Measurements from ENCODE around the gene FFAR3.
"Not testable (repeated sequence)": the region's sequence is repeated elsewhere in the genome, so short reads cannot be mapped to it uniquely, and the experiment has no call there.

Gene FFAR3

GRCh38 chr19:35375505-35376307, 17.4 kb downstream of the FFAR3 start:
- DNase-seq (ENCODE audit: low read depth) = no peak

- DNase-seq (ENCODE audit: low read depth) = no peak
Observed at GRCh38 chr19:35377656-35378055, 19.4 kb downstream of the FFAR3 start.

GRCh38 chr19:35378356-35378755, 20.1 kb downstream of the FFAR3 start:
- DNase-seq (ENCODE audit: low read depth) = no peak

GRCh38 chr19:35379545-35379944, 21.3 kb downstream of the FFAR3 start:
- DNase-seq (ENCODE audit: low read depth) = not testable (repeated sequence)

- no peak for DNase-seq (ENCODE audit: low read depth)
Observed at GRCh38 chr19:35379992-35380391, 21.7 kb downstream of the FFAR3 start.

GRCh38 chr19:35380450-35381124, 22.3 kb downstream of the FFAR3 start:
- no peak for DNase-seq (ENCODE audit: low read depth)

- no peak for DNase-seq (ENCODE audit: low read depth)
Observed at GRCh38 chr19:35381318-35381717, 23.1 kb downstream of the FFAR3 start.

GRCh38 chr19:35381926-35382325, 23.7 kb downstream of the FFAR3 start:
- DNase-seq (ENCODE audit: low read depth) = no peak

GRCh38 chr19:35383536-35383935, 25.3 kb downstream of the FFAR3 start:
- DNase-seq (ENCODE audit: low read depth) = no peak

GRCh38 chr19:35388277-35389054, 30.2 kb downstream of the FFAR3 start:
- DNase-seq (ENCODE audit: low read depth) = no peak

GRCh38 chr19:35389192-35389861, 31.1 kb downstream of the FFAR3 start:
- DNase-seq (ENCODE audit: low read depth) = no peak

- DNase-seq (ENCODE audit: low read depth) = no peak
Observed at GRCh38 chr19:35392742-35393715, 34.8 kb downstream of the FFAR3 start.

GRCh38 chr19:35395382-35396199, 37.3 kb downstream of the FFAR3 start:
- no peak for DNase-seq (ENCODE audit: low read depth)

GRCh38 chr19:35396240-35396885, 38.1 kb downstream of the FFAR3 start:
- DNase-seq (ENCODE audit: low read depth) = no peak

- no peak for DNase-seq (ENCODE audit: low read depth)
Observed at GRCh38 chr19:35397064-35397463, 38.8 kb downstream of the FFAR3 start.

GRCh38 chr19:35398570-35398969, 40.3 kb downstream of the FFAR3 start:
- DNase-seq (ENCODE audit: low read depth) = no peak

GRCh38 chr19:35399231-35399630, 41.0 kb downstream of the FFAR3 start:
- no peak for DNase-seq (ENCODE audit: low read depth)

- DNase-seq (ENCODE audit: low read depth) = no peak
Observed at GRCh38 chr19:35399948-35400772, 41.9 kb downstream of the FFAR3 start.

GRCh38 chr19:35400773-35401100, 42.5 kb downstream of the FFAR3 start:
- DNase-seq (ENCODE audit: low read depth) = no peak

Data from non-pigmented ciliary epithelial cell (primary cell).